ENCODE results near the gene MZB1. TPM values are rescaled to one million over a fixed set of nuclear protein-coding genes. Genes with fewer than 3 reads are reported as not detected.

The MZB1 gene
- total and polyA plus RNA-seq, 8 donors: 0.28 to 11.6 (median 0.67) TPM; not detected in 3

- WGBS, 2 donors: 65 to 80% methylated on average over 2 of the region's 2 CpGs
- no peak for FAIRE-seq
- intact Hi-C loops (cut with DNase I): no loop called here
- no peaks in the 10 kb centered on the region for H3K36me3 ChIP-seq
- ATAC-seq: no peak
- no peaks in the 10 kb centered on the region for H3K9me3 ChIP-seq
- TF ChIP-seq CTCF (IDR thresholded peaks at IDR 0.05): no peak
- H3K4me1 ChIP-seq: peaks cover 0 to 5% (median 0%) of the 10 kb centered on the region in 3 donors
- H3K4me3 ChIP-seq: no peak overlapping the region
- DNase-seq: no peak
- no peak overlapping the region for H3K27ac ChIP-seq
- no peaks in the 10 kb centered on the region for H3K27me3 ChIP-seq
These were observed 17.2 kb upstream of the MZB1 start for GRCh38 chr5:139406963-139407362.

- H3K4me3 ChIP-seq: peak overlapping the region in 2 of 4 donors; percentile 52 to 54
- H3K4me1 ChIP-seq: peaks cover 0 to 5% (median 0%) of the 10 kb centered on the region in 3 donors
- no peak for TF ChIP-seq CTCF (IDR thresholded peaks at IDR 0.05)
- 55 to 58% methylated on average over 5 of the region's 5 CpGs for WGBS, 2 donors
- ATAC-seq (no peak), DNase-seq (peak in 1 of 6 donors; percentile 5), FAIRE-seq (no peak)
- H3K27me3 ChIP-seq: no peaks in the 10 kb centered on the region
- intact Hi-C loops (cut with DNase I): no loop called here
- H3K27ac ChIP-seq: peak overlapping the region; percentile 58 to 90 (median 77)
- H3K9me3 ChIP-seq: no peaks in the 10 kb centered on the region
- no peaks in the 10 kb centered on the region for H3K36me3 ChIP-seq
These were observed 14.7 kb upstream of the MZB1 start for GRCh38 chr5:139404484-139404840.

GRCh38 chr5:139403787-139404483, 14.2 kb upstream of the MZB1 start, which contains the start of gene SPATA24:
SPATA24 (minus strand) TSS chr5:139404089; CDS start chr5:139404060, 29 bp downstream.
- Histone ChIP-seq H3K9me3 (no peaks in the 10 kb centered on the region), H3K36me3 (no peaks in the 10 kb centered on the region), H3K27me3 (no peaks in the 10 kb centered on the region), H3K27ac (peak within 1 kb of the TSS; percentile 58 to 90 (median 77)), H3K4me1 (peaks cover 0 to 5% (median 0%) of the 10 kb centered on the region in 3 donors), H3K4me3 (peak within 1 kb of the TSS; percentile 37 to 54 (median 50))
- 1% methylated on average over 41 of the region's 41 CpGs for WGBS, 2 donors
- DNase-seq (peak; percentile 94 to 97 (median 95)), ATAC-seq (peak; percentile 96 to 98 (median 98)), FAIRE-seq (no peak)
- intact Hi-C loops (cut with DNase I): no loop called here
- TF ChIP-seq CTCF (IDR thresholded peaks at IDR 0.05): no peak

GRCh38 chr5:139403418-139403786, 13.7 kb upstream of the MZB1 start:
- Histone ChIP-seq H3K27ac (peak overlapping the region; percentile 58 to 90 (median 77)), H3K4me3 (peak overlapping the region; percentile 37 to 54 (median 50)), H3K4me1 (peaks cover 0 to 5% (median 0%) of the 10 kb centered on the region in 3 donors), H3K27me3 (no peaks in the 10 kb centered on the region), H3K36me3 (no peaks in the 10 kb centered on the region), H3K9me3 (no peaks in the 10 kb centered on the region)
- no peak for TF ChIP-seq CTCF (IDR thresholded peaks at IDR 0.05)
- intact Hi-C loops (cut with DNase I): no loop called here
- DNase-seq (no peak), FAIRE-seq (no peak), ATAC-seq (peak; percentile 1 to 5 (median 1))
- 22 to 23% methylated on average over 7 of the region's 7 CpGs for WGBS, 2 donors

GRCh38 chr5:139402561-139403158, 12.9 kb upstream of the MZB1 start:
- 70 to 77% methylated on average over 7 of the region's 7 CpGs for WGBS, 2 donors
- peak in 2 of 6 donors; percentile 23 to 26 for DNase-seq
- Histone ChIP-seq H3K27ac (peak overlapping the region in 1 of 4 donors; percentile 73), H3K4me3 (no peak overlapping the region), H3K9me3 (no peaks in the 10 kb centered on the region), H3K36me3 (no peaks in the 10 kb centered on the region), H3K4me1 (peaks cover 0 to 5% (median 0%) of the 10 kb centered on the region in 3 donors), H3K27me3 (no peaks in the 10 kb centered on the region)
- FAIRE-seq: no peak
- intact Hi-C loops (cut with DNase I): no loop called here
- ATAC-seq: no peak
- TF ChIP-seq CTCF (IDR thresholded peaks at IDR 0.05): no peak

Data from pancreas (tissue), 10 donors.